H1 (cell line): ENCODE measurements around the gene BFSP2. TPM values are rescaled to one million over a fixed set of nuclear protein-coding genes. Genes with fewer than 3 reads are reported as not detected.
A peak's percentile ranks its signal among the peaks of the same experiment; 100 is the strongest.

Experiments
- CTCF ChIA-PET: fragments of 300-600 bp; sonication (Branson Sonifier 250); formaldehyde crosslinking; loops from one replicate; lab custom pipeline; 2021; ENCODE audit not compliant: partially characterized antibody; lab: Charles Lee
- POLR2A ChIA-PET: fragments of 300-600 bp; sonication (Branson Sonifier 250); formaldehyde crosslinking; loops from one replicate; lab custom pipeline; 2021; ENCODE audit warnings: inconsistent platforms; ENCODE audit not compliant: partially characterized antibody; lab: Charles Lee
- DNase-seq, 2 experiments: peaks; one replicate each; pipeline versions ENCODE4 v3.0.0 to v3.0.0-alpha.2; 2010 to 2022; ENCODE audit warnings: low spot score in 2 of 2, low read depth in 1 of 2, mixed read lengths in 1 of 2
- FAIRE-seq: peaks from 2 replicates; lab custom pipeline; 2011; peaks lifted over from hg19 to GRCh38; lab: Jason Lieb, UNC
- H2AFZ ChIP-seq: 2 replicates; pipeline ENCODE4 v1.8.1; 2012; ENCODE audit warnings: low read length, inconsistent platforms
- H2AK5ac ChIP-seq: 2 replicates; pipeline ENCODE4 v1.6.1; 2013; ENCODE audit warnings: low read depth, low read length
- H2BK120ac ChIP-seq: replicated peaks from 2 replicates; pipeline ENCODE3; 2013; ENCODE audit warnings: low read depth, low read length, inconsistent platforms
- H2BK12ac ChIP-seq: 2 replicates; pipeline ENCODE4 v1.6.1; 2013; ENCODE audit warnings: low read depth, low read length
- H2BK15ac ChIP-seq: 2 replicates; pipeline ENCODE4 v1.6.1; 2013; ENCODE audit warnings: low read length
- H2BK20ac ChIP-seq: 2 replicates; pipeline ENCODE4 v1.6.1; 2013; ENCODE audit warnings: low read length
- H2BK5ac ChIP-seq: 2 replicates; pipeline ENCODE4 v1.6.1; 2013; ENCODE audit warnings: low read depth, low read length
- H3K14ac ChIP-seq: 2 replicates; pipeline ENCODE4 v1.6.1; 2013; ENCODE audit warnings: inconsistent platforms; ENCODE audit not compliant: insufficient read length
- H3K18ac ChIP-seq: 2 replicates; pipeline ENCODE4 v1.6.1; 2013; ENCODE audit warnings: low read length; ENCODE audit errors: extremely low read depth
- H3K23ac ChIP-seq: 2 replicates; pipeline ENCODE4 v1.6.1; 2013; ENCODE audit warnings: inconsistent platforms; ENCODE audit not compliant: insufficient read length
- H3K23me2 ChIP-seq: 2 replicates; pipeline ENCODE4 v1.6.1; 2013; ENCODE audit warnings: low read depth, low read length
- H3K27ac ChIP-seq: 2 replicates; pipeline ENCODE4 v1.6.1; 2011; ENCODE audit warnings: low read depth, low read length, inconsistent platforms
- H3K27me3 ChIP-seq, 4 experiments: replicated peaks in 1 of 4; 1 replicate in 1 of 4; 2 replicates in 3 of 4; pipeline versions ENCODE4 v1.6.1 to v1.8.1; 2011 to 2013; ENCODE audit warnings: low read length in 3 of 4, mild to moderate bottlenecking in 3 of 4, inconsistent platforms in 2 of 4, mixed read lengths in 2 of 4, moderate library complexity in 1 of 4; ENCODE audit not compliant: control insufficient read depth in 3 of 4, insufficient read depth in 3 of 4; ENCODE audit errors: extremely low read depth in 1 of 4
- H3K36me3 ChIP-seq, 4 experiments: 2 replicates each; pipeline versions ENCODE4 v1.6.1 to v1.8.1; 2011 to 2013; ENCODE audit warnings: mild to moderate bottlenecking in 4 of 4, low read length in 3 of 4, moderate library complexity in 2 of 4, control low read depth in 1 of 4, inconsistent platforms in 1 of 4; ENCODE audit not compliant: insufficient read depth in 4 of 4, control insufficient read depth in 2 of 4
- H3K4ac ChIP-seq: replicated peaks from 2 replicates; pipeline ENCODE3; 2013; ENCODE audit warnings: low read length, low read depth, mixed read lengths, inconsistent platforms; ENCODE audit not compliant: insufficient read length
- H3K4me1 ChIP-seq, 4 experiments: replicated peaks in 1 of 4; 1 replicate in 1 of 4; 2 replicates in 3 of 4; pipeline versions ENCODE4 v1.6.1 to v1.8.1; 2011 to 2013; ENCODE audit warnings: low read length in 3 of 4, inconsistent platforms in 2 of 4, mixed read lengths in 1 of 4; ENCODE audit not compliant: insufficient read depth in 4 of 4, control insufficient read depth in 3 of 4
- H3K4me2 ChIP-seq, 2 experiments: 2 replicates each; pipeline versions ENCODE4 v1.6.1 to v1.8.1; 2011 to 2013; ENCODE audit warnings: low read depth in 2 of 2, low read length in 2 of 2, control low read depth in 1 of 2, inconsistent platforms in 1 of 2, mild to moderate bottlenecking in 1 of 2; ENCODE audit not compliant: insufficient read depth in 1 of 2
- H3K4me3 ChIP-seq, 4 experiments: fragments of 200-600, 300-600 bp in 1 of 4; sonication (generic), shearing (Covaris generic), sonication (Bioruptor Twin) in 1 of 4; 2 replicates each; pipeline versions ENCODE4 v1.5.1 to v1.8.1; 2011 to 2016; ENCODE audit warnings: low read length in 4 of 4, low read depth in 3 of 4, control low read depth in 2 of 4, inconsistent platforms in 2 of 4, mild to moderate bottlenecking in 2 of 4, mixed read lengths in 1 of 4, moderate library complexity in 1 of 4; ENCODE audit not compliant: insufficient read depth in 2 of 4; ENCODE audit errors: extremely low read depth in 1 of 4
- H3K56ac ChIP-seq: replicated peaks from 2 replicates; pipeline ENCODE3; 2013; ENCODE audit warnings: low read depth, mild to moderate bottlenecking, mixed read lengths, low read length, inconsistent platforms; ENCODE audit not compliant: insufficient read length
- H3K79me1 ChIP-seq: 2 replicates; pipeline ENCODE4 v1.6.1; 2013; ENCODE audit warnings: low read depth, low read length, control low read depth
- H3K79me2 ChIP-seq, 2 experiments: 2 replicates each; pipeline versions ENCODE4 v1.6.1 to v1.8.1; 2012 to 2013; ENCODE audit warnings: low read length in 2 of 2, mild to moderate bottlenecking in 2 of 2, inconsistent platforms in 1 of 2; ENCODE audit not compliant: insufficient read depth in 2 of 2, control insufficient read depth in 1 of 2
- H3K9ac ChIP-seq, 4 experiments: replicated peaks in 1 of 4; 1 replicate in 1 of 4; 2 replicates in 3 of 4; pipeline versions ENCODE4 v1.6.1 to v1.8.1; 2011 to 2013; ENCODE audit warnings: low read depth in 3 of 4, low read length in 3 of 4, control low read depth in 2 of 4, mild to moderate bottlenecking in 2 of 4, moderate library complexity in 2 of 4, inconsistent platforms in 1 of 4; ENCODE audit errors: extremely low read depth in 1 of 4
- H3K9me3 ChIP-seq, 2 experiments: 2 replicates each; pipeline versions ENCODE4 v1.6.1 to v1.8.1; 2012 to 2013; ENCODE audit warnings: mild to moderate bottlenecking in 2 of 2, moderate library complexity in 2 of 2, control low read depth in 1 of 2, inconsistent platforms in 1 of 2, low read depth in 1 of 2, low read length in 1 of 2, mixed read lengths in 1 of 2; ENCODE audit not compliant: insufficient read depth in 2 of 2
- H4K20me1 ChIP-seq, 2 experiments: replicated peaks in 1 of 2; 2 replicates each; pipeline versions ENCODE3 to v1.8.1; 2011 to 2013; ENCODE audit warnings: inconsistent platforms in 2 of 2, low read length in 2 of 2, mild to moderate bottlenecking in 1 of 2; ENCODE audit not compliant: insufficient read depth in 2 of 2, control insufficient read depth in 1 of 2
- H4K5ac ChIP-seq: 2 replicates; pipeline ENCODE4 v1.6.1; 2013; ENCODE audit warnings: low read length, low read depth, mixed read lengths, inconsistent platforms; ENCODE audit not compliant: insufficient read length
- H4K8ac ChIP-seq: 2 replicates; pipeline ENCODE4 v1.8.0; 2013; ENCODE audit warnings: mild to moderate bottlenecking, moderate library complexity, low read length, inconsistent platforms; ENCODE audit not compliant: insufficient read depth; ENCODE audit errors: extremely low read depth
- H4K91ac ChIP-seq: replicated peaks from 2 replicates; pipeline ENCODE3; 2013; ENCODE audit warnings: low read length, mixed read lengths, inconsistent platforms; ENCODE audit not compliant: insufficient read length
- BCL11A ChIP-seq, 2 experiments: IDR thresholded peaks; one replicate each; pipeline ENCODE4 v1.6.1; 2011; ENCODE audit warnings: low read depth in 2 of 2, low read length in 2 of 2, mild to moderate bottlenecking in 2 of 2
- BRCA1 ChIP-seq: IDR thresholded peaks from 2 replicates; pipeline ENCODE4 v1.6.1; 2012; ENCODE audit warnings: low read depth, low read length, improper control_type of control experiment
- GTF2F1 ChIP-seq: IDR thresholded peaks from 2 replicates; pipeline ENCODE4 v1.6.1; 2012; ENCODE audit warnings: low read depth, low read length, improper control_type of control experiment, borderline replicate concordance
- SAP30 ChIP-seq: fragments of 300-600 bp; sonication (generic); IDR thresholded peaks from 2 replicates; pipeline ENCODE4 v1.7.1; 2012; ENCODE audit warnings: low read length, moderate library complexity, mild to moderate bottlenecking, inconsistent platforms; ENCODE audit not compliant: insufficient read depth, insufficient replicate concordance
- WGBS, 2 experiments: shearing (Covaris generic) in 1 of 2; methylation state at CpG; one replicate each; pipeline versions ENCODE4 v1.1.6 to v1.1.7; 2013 to 2015; ENCODE audit warnings: low lambda C conversion rate in 2 of 2, mixed read lengths in 2 of 2, inconsistent platforms in 1 of 2, low coverage in 1 of 2, missing lambda C conversion rate in 1 of 2; ENCODE audit not compliant: insufficient replicate concordance in 2 of 2, insufficient coverage in 1 of 2, insufficient read length in 1 of 2; ENCODE audit errors: extremely low coverage in 1 of 2, missing lambda C conversion rate in 1 of 2; 5-methylcytosine and 5-hydroxymethylcytosine counted together
- polyA plus RNA-seq, 7 experiments: library from polyadenylated mRNA; depleted of rRNA in 3 of 7; stranded (reverse) in 5 of 7; unstranded in 2 of 7; fragments of >200 nt in 5 of 7; fragments of 200-250 nt in 2 of 7; gene quantifications; 1 replicate in 5 of 7; 2 replicates in 1 of 7; 4 replicates in 1 of 7; pipeline versions ENCODE4 v1.2.1 to v1.2.3, GENCODE V29; 2011 to 2013; ENCODE audit warnings: missing spikeins in 2 of 7, mixed read lengths in 2 of 7
- total RNA-seq: library from RNA; stranded (reverse); fragmentation: NEBNext Ultra II Directional; extraction: Animal tissue kit (Norgen Biotek cat#: 25700); gene quantifications from 2 replicates; pipeline ENCODE4 v1.2.1, GENCODE V29; 2021

Gene BFSP2
- total and polyA plus RNA-seq, 2 of the 8 experiments (the other 6 are each of a cell fraction or from before 2014, with no cell fraction given) = not detected

DNA sequence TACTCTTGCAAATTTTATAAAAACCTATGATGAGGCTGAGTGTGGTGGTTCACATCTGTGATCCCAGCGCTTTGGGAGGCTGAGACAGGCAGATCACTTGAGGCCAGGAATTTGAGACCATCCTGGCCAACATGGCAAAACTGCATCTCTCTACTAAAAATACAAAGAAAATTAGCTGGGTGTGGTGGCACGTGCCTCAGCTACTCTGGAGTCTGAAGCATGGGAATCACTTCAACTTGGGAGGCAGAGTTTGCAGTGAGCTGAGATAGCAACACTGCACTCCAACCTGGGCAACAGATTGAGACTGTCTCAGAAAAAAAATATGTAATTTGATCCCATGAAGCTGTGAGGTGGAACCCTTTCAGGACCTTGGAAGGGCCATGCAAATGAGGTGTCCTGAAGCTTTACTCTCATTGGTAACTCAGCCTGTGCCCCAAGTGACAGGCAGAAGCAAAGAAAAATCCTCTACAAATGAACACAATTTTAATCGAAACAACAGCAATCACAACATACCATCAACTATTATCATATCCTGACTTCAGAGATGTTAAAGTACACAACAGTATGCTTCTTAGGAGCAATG lies 89.0 kb downstream of the BFSP2 start:
- Histone ChIP-seq H3K18ac (no peak overlapping the region), H3K4ac (peak overlapping the region; percentile 53), H3K27me3 (no peaks in the 10 kb centered on the region), H4K20me1 (no peaks in the 10 kb centered on the region), H3K79me1 (no peaks in the 10 kb centered on the region), H3K27ac (no peak overlapping the region), H4K5ac (no peak overlapping the region), H2AFZ (no peak overlapping the region), H3K4me2 (peak overlapping the region in 1 of 2 experiments; percentile 54; a peak in 1 of 4 replicates), H3K4me1 (peaks cover 2 to 9% (median 3%) of the 10 kb centered on the region in 4 experiments), H4K8ac (no peak overlapping the region), H3K79me2 (no peaks in the 10 kb centered on the region), H2BK120ac (peak overlapping the region; percentile 33), H3K56ac (no peak overlapping the region), H3K9ac (no peak overlapping the region), H3K23me2 (no peaks in the 10 kb centered on the region), H4K91ac (no peak overlapping the region), H2BK12ac (no peak overlapping the region), H3K9me3 (peaks cover 8 to 10% of the 10 kb centered on the region in 2 experiments; a peak in 2 of 4 replicates), H2BK20ac (no peak overlapping the region), H2BK15ac (no peak overlapping the region), H2AK5ac (no peak overlapping the region), H2BK5ac (no peak overlapping the region; the same call in 1 of the 2 replicates), H3K36me3 (no peaks in the 10 kb centered on the region), H3K23ac (no peak overlapping the region), H3K4me3 (no peak overlapping the region), H3K14ac (no peak overlapping the region)
- peak; percentile 45 for FAIRE-seq
- DNase-seq = no peak
- ChIA-PET POLR2A (interaction anchor here (1.0 to 2.0 kb wide), 4 partner anchors 8 to 93 kb away, joined by 4 to 9 read pairs (median 6); no protein-coding TSS in a partner anchor), CTCF (interaction anchor here (0.6 to 5.3 kb wide), 19 partner anchors 9 to 520 kb away, joined by 3 to 30 read pairs (median 5); no protein-coding TSS in a partner anchor)
- 92% methylated on average over 3 of the region's 3 CpGs; no CpG with 5 or more reads in 1 of the 2 experiments for WGBS, 2 experiments
- no peak for TF ChIP-seq GTF2F1
- TF ChIP-seq BCL11A (IDR thresholded peaks at IDR 0.05; ENCODE audit: low read depth in 2 of 2, low read length in 2 of 2) = no peak
- no peak for TF ChIP-seq BRCA1
- no peak for TF ChIP-seq SAP30
